Measurements from ENCODE around the gene COP1. TPM values are rescaled to one million over a fixed set of nuclear protein-coding genes. Genes with fewer than 3 reads are reported as not detected.
A peak's percentile ranks its signal among the peaks of the same experiment; 100 is the strongest.
"Not testable (repeated sequence)": the region's sequence is repeated elsewhere in the genome, so short reads cannot be mapped to it uniquely, and the experiment has no call there.

COP1 gene
- polyA plus RNA-seq, 2 of the 4 experiments (the other 2 are of a cell fraction), result 21.9 to 42.0 TPM

DNA sequence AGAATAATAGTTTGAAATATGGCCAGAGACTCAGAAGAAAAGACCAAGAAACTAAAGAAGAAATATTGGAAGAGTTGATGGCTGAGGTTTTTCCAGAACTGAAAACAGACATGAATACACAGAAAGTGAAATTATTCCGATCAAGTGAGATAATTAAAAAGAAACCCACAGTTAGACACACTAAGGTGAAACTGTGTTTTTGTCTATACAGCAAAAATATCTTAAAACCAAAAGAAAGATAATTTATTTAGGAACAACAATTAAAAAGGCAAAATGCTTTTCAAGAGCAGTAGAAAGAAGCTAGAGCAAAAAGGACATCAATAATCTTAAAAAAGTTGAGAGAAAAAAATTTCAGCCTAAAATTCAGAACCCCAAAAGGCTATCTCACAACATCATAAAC is 116.3 kb downstream of the COP1 start:
- WGBS (ENCODE audit: missing lambda C conversion rate), result 90% methylated on average over 1 of the region's 1 CpG
- no peak for ATAC-seq
- H3K4me3 ChIP-seq, result no peak overlapping the region
- H3K4me2 ChIP-seq, result no peak overlapping the region
- POLR2A ChIA-PET, result no interaction called here
- H3K27ac ChIP-seq, result no peak overlapping the region
- no peaks in the 10 kb centered on the region for H3K4me1 ChIP-seq
- FAIRE-seq, result no peak
- peak; percentile 89 for TF ChIP-seq MAFK (IDR thresholded peaks at IDR 0.05; ENCODE audit: partially characterized antibody)
- TF ChIP-seq CBX8 (IDR thresholded peaks at IDR 0.05), result no peak
- TF ChIP-seq TP53 (CRISPR knock-in tag; IDR thresholded peaks at IDR 0.05), result no peak
- TF ChIP-seq EHF (CRISPR knock-in tag; IDR thresholded peaks at IDR 0.05), result no peak
- no peak for TF ChIP-seq GATA3 (IDR thresholded peaks at IDR 0.05; ENCODE audit: borderline replicate concordance)
- no peak for DNase-seq (ENCODE audit: low read depth in 1 of 2, low spot score in 1 of 2)
- no peaks in the 10 kb centered on the region for H3K9me3 ChIP-seq
- CTCF ChIA-PET, result no interaction called here

- ATAC-seq; CTCF ChIA-PET; DNase-seq (ENCODE audit: low read depth in 1 of 2, low spot score in 1 of 2); H3K4me2 ChIP-seq; H3K27ac ChIP-seq; H3K4me3 ChIP-seq; FAIRE-seq; H3K4me1 ChIP-seq; H3K9me3 ChIP-seq; POLR2A ChIA-PET: not testable (repeated sequence)
- WGBS (ENCODE audit: missing lambda C conversion rate), result 80% methylated on average over 3 of the region's 3 CpGs
These were observed 119.3 kb downstream of the COP1 start for GRCh38 chr1:176087746-176088145.

GRCh38 chr1:176073524-176074157 is 133.4 kb downstream of the COP1 start:
- peak; percentile 96 for FAIRE-seq
- no peak overlapping the region for H3K4me3 ChIP-seq
- TF ChIP-seq ATOH8 (CRISPR knock-in tag; IDR thresholded peaks at IDR 0.05; ENCODE audit: low read depth) (no peak), HDAC2 (IDR thresholded peaks at IDR 0.05) (no peak), CTCF (IDR thresholded peaks at IDR 0.05) (peak; percentile 85), RCOR1 (IDR thresholded peaks at IDR 0.05; ENCODE audit: low read depth, low read length) (no peak), SMC3 (IDR thresholded peaks at IDR 0.05) (peak; percentile 80), ZFP36 (IDR thresholded peaks at IDR 0.05; ENCODE audit: borderline replicate concordance, partially characterized antibody) (no peak), HEYL (CRISPR knock-in tag; IDR thresholded peaks at IDR 0.05) (no peak), JUN (IDR thresholded peaks at IDR 0.05) (no peak), SREBF2 (IDR thresholded peaks at IDR 0.05) (no peak), MAFK (IDR thresholded peaks at IDR 0.05; ENCODE audit: partially characterized antibody) (no peak), MYC (IDR thresholded peaks at IDR 0.05; ENCODE audit: borderline replicate concordance, low read length) (no peak), RAD21 (conservative IDR thresholded peaks at IDR 0.05 in 1 of 2, IDR thresholded peaks at IDR 0.05 in 1 of 2) (peak; percentile 82 to 83), CEBPB (IDR thresholded peaks at IDR 0.05) (no peak)
- no peak overlapping the region for H3K27ac ChIP-seq
- POLR2A ChIA-PET, result no interaction called here
- no peaks in the 10 kb centered on the region; the same call in 2 of the 3 replicates for H3K4me1 ChIP-seq
- peak; percentile 43 to 79 for DNase-seq (ENCODE audit: low read depth in 1 of 2, low spot score in 1 of 2)
- CTCF ChIA-PET, result interaction anchor here (0.6 to 1.0 kb wide), 8 partner anchors 10 to 700 kb away, joined by 3 to 5 read pairs (median 4); no protein-coding TSS in a partner anchor
- H3K9me3 ChIP-seq, result peaks cover 8% of the 10 kb centered on the region; the same call in 1 of the 3 replicates
- no peak overlapping the region for H3K4me2 ChIP-seq
- peak; percentile 90 to 97 for ATAC-seq
- 20% methylated on average over 5 of the region's 5 CpGs for WGBS (ENCODE audit: missing lambda C conversion rate)

- TF ChIP-seq NR3C1 (IDR thresholded peaks at IDR 0.05) (no peak), PHF8 (IDR thresholded peaks at IDR 0.05; ENCODE audit: borderline replicate concordance, low read depth) (no peak), KDM1A (IDR thresholded peaks at IDR 0.05; ENCODE audit: low read depth) (no peak), HOXB5 (CRISPR knock-in tag; IDR thresholded peaks at IDR 0.05) (no peak), ZC3H11A (IDR thresholded peaks at IDR 0.05) (no peak), FOXS1 (CRISPR knock-in tag; IDR thresholded peaks at IDR 0.05) (no peak), CHD2 (IDR thresholded peaks at IDR 0.05; ENCODE audit: low read length, partially characterized antibody) (no peak), MYC (IDR thresholded peaks at IDR 0.05; ENCODE audit: borderline replicate concordance, low read length) (no peak), RCOR1 (IDR thresholded peaks at IDR 0.05; ENCODE audit: low read depth, low read length) (no peak), MAX (IDR thresholded peaks at IDR 0.05) (no peak), HOXB13 (CRISPR knock-in tag; IDR thresholded peaks at IDR 0.05; ENCODE audit: low read depth) (no peak), MAFK (IDR thresholded peaks at IDR 0.05; ENCODE audit: partially characterized antibody) (no peak)
- TF ChIP-seq, protein P1, sequence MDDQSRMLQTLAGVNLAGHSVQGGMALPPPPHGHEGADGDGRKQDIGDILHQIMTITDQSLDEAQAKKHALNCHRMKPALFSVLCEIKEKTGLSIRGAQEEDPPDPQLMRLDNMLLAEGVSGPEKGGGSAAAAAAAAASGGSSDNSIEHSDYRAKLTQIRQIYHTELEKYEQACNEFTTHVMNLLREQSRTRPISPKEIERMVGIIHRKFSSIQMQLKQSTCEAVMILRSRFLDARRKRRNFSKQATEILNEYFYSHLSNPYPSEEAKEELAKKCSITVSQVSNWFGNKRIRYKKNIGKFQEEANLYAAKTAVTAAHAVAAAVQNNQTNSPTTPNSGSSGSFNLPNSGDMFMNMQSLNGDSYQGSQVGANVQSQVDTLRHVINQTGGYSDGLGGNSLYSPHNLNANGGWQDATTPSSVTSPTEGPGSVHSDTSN (IDR thresholded peaks at IDR 0.05), result no peak
- DNase-seq (ENCODE audit: low read depth in 1 of 2, low spot score in 1 of 2) (no peak), FAIRE-seq (no peak), ATAC-seq (no peak)
- Histone ChIP-seq H3K27ac (no peak overlapping the region), H3K9me3 (no peaks in the 10 kb centered on the region), H3K4me3 (no peak overlapping the region), H3K4me1 (no peaks in the 10 kb centered on the region; the same call in 2 of the 3 replicates), H3K4me2 (no peak overlapping the region)
- POLR2A ChIA-PET, result no interaction called here
- 90% methylated on average over 5 of the region's 5 CpGs for WGBS (ENCODE audit: missing lambda C conversion rate)
- CTCF ChIA-PET, result no interaction called here
These were observed 138.2 kb downstream of the COP1 start for GRCh38 chr1:176068901-176069300.

Measured in A549 (cell line).